ENCODE measurements around the gene VGLL4.

DNA sequence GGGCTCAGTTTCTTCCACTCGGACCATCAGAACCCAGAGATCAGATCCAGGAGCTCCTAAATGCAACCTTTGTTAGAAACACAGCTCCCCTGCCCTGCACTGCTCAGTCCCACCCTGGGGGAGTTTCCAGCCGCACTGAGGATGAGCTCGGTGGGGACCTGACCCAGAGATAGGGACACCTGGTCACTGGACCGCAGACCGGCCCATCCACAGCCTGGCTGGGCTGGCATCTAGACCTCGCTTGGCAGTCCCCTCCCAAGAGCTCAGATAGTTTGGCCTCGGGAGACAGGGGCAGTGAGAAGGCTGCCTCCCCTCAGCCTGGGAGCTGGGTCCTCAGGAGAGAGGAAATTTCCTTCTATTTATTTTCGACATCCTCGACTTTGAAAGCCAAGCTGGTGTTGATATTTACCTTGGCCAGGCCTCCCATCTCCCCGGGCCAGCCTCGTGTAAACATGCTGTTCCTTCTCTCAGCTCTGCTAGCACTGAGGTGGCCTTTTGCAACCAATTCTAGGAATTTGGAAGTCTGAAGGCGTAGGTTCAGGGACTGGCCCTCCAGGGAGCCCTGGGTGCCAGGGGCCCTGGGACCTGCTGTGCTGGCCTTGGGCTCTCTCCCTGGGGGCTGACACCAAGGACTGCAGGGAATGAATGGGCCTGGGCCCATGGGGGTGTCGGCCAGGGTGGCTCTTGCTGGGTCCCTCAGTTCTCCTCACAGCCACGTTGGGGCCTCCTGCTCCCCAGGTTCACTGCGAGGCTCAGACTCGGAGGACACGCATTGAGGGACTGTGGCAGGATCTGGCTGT, 90.1 kb downstream of the VGLL4 start:
- TF ChIP-seq EP300 (IDR thresholded peaks at IDR 0.05) (no peak), POLR2AphosphoS5 (IDR thresholded peaks at IDR 0.05) (peak in 2 of 3 donors; percentile 21 to 40)
- TF ChIP-seq, protein P1, sequence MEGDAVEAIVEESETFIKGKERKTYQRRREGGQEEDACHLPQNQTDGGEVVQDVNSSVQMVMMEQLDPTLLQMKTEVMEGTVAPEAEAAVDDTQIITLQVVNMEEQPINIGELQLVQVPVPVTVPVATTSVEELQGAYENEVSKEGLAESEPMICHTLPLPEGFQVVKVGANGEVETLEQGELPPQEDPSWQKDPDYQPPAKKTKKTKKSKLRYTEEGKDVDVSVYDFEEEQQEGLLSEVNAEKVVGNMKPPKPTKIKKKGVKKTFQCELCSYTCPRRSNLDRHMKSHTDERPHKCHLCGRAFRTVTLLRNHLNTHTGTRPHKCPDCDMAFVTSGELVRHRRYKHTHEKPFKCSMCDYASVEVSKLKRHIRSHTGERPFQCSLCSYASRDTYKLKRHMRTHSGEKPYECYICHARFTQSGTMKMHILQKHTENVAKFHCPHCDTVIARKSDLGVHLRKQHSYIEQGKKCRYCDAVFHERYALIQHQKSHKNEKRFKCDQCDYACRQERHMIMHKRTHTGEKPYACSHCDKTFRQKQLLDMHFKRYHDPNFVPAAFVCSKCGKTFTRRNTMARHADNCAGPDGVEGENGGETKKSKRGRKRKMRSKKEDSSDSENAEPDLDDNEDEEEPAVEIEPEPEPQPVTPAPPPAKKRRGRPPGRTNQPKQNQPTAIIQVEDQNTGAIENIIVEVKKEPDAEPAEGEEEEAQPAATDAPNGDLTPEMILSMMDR (IDR thresholded peaks at IDR 0.05), result no peak
